Measurements from ENCODE around the gene DOCK9.

GRCh38 chr13:98945863-98946605 lies 31.8 kb downstream of the DOCK9 start:
- no peak for TF ChIP-seq POLR2AphosphoS5 (IDR thresholded peaks at IDR 0.05; ENCODE audit: low read depth)
- TF ChIP-seq, protein P1, sequence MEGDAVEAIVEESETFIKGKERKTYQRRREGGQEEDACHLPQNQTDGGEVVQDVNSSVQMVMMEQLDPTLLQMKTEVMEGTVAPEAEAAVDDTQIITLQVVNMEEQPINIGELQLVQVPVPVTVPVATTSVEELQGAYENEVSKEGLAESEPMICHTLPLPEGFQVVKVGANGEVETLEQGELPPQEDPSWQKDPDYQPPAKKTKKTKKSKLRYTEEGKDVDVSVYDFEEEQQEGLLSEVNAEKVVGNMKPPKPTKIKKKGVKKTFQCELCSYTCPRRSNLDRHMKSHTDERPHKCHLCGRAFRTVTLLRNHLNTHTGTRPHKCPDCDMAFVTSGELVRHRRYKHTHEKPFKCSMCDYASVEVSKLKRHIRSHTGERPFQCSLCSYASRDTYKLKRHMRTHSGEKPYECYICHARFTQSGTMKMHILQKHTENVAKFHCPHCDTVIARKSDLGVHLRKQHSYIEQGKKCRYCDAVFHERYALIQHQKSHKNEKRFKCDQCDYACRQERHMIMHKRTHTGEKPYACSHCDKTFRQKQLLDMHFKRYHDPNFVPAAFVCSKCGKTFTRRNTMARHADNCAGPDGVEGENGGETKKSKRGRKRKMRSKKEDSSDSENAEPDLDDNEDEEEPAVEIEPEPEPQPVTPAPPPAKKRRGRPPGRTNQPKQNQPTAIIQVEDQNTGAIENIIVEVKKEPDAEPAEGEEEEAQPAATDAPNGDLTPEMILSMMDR (conservative IDR thresholded peaks at IDR 0.05; ENCODE audit: low read depth in 2 of 2): no peak
- TF ChIP-seq EZH2 (IDR thresholded peaks at IDR 0.05; ENCODE audit: low read depth, unreplicated experiment): no peak
- TF ChIP-seq, protein P2, sequence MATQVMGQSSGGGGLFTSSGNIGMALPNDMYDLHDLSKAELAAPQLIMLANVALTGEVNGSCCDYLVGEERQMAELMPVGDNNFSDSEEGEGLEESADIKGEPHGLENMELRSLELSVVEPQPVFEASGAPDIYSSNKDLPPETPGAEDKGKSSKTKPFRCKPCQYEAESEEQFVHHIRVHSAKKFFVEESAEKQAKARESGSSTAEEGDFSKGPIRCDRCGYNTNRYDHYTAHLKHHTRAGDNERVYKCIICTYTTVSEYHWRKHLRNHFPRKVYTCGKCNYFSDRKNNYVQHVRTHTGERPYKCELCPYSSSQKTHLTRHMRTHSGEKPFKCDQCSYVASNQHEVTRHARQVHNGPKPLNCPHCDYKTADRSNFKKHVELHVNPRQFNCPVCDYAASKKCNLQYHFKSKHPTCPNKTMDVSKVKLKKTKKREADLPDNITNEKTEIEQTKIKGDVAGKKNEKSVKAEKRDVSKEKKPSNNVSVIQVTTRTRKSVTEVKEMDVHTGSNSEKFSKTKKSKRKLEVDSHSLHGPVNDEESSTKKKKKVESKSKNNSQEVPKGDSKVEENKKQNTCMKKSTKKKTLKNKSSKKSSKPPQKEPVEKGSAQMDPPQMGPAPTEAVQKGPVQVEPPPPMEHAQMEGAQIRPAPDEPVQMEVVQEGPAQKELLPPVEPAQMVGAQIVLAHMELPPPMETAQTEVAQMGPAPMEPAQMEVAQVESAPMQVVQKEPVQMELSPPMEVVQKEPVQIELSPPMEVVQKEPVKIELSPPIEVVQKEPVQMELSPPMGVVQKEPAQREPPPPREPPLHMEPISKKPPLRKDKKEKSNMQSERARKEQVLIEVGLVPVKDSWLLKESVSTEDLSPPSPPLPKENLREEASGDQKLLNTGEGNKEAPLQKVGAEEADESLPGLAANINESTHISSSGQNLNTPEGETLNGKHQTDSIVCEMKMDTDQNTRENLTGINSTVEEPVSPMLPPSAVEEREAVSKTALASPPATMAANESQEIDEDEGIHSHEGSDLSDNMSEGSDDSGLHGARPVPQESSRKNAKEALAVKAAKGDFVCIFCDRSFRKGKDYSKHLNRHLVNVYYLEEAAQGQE (IDR thresholded peaks at IDR 0.05; ENCODE audit: unreplicated experiment): no peak
- TF ChIP-seq NANOG (IDR thresholded peaks at IDR 0.05; ENCODE audit: borderline replicate concordance): no peak
